HCT116 (cell line): Measurements from ENCODE around the gene CCDC117. TPM values are rescaled to one million over a fixed set of nuclear protein-coding genes. Genes with fewer than 3 reads are reported as not detected.
A peak's percentile ranks its signal among the peaks of the same experiment; 100 is the strongest.

Source experiments
- ATAC-seq: fragments of 200-7000 bp; cut with Tn5 transposase; 2 replicates; pipeline ENCODE4 v1.9.1; 2020; ENCODE audit warnings: mild to moderate bottlenecking, moderate library complexity
- BruUV-seq: library from RNA; stranded (reverse); fragments of 400-500 nt; replicated peaks from 2 replicates; lab custom pipeline; 2021; lab: Mats Ljungman, UMichigan
- CTCF ChIA-PET: fragments of 300-600 bp; sonication (Branson Sonifier 250); formaldehyde crosslinking; loops from one replicate; lab custom pipeline; 2021; ENCODE audit warnings: antibody characterized with exemption; lab: Charles Lee
- POLR2A ChIA-PET: fragments of 300-600, 350-600 bp; sonication (Branson Sonifier 250); formaldehyde crosslinking; loops from one replicate; lab custom pipeline; 2021; ENCODE audit warnings: antibody characterized with exemption; lab: Charles Lee
- RAD21 ChIA-PET, 2 experiments: fragments of 300-600 bp; sonication (Branson Sonifier 250); formaldehyde crosslinking; loops; one replicate each; lab custom pipeline; 2023; ENCODE audit warnings: low total read pairs in 2 of 2; ENCODE audit not compliant: uncharacterized antibody in 2 of 2, unreplicated experiment in 2 of 2, low non-redundant PET in 1 of 2; lab: Charles Lee
- DNase-seq: peaks from one replicate; pipeline ENCODE4 v3.0.0-alpha.2; 2010; ENCODE audit warnings: low read depth, low spot score
- H2AFZ ChIP-seq: fragments of 200-600 bp; shearing (Covaris generic), sonication (generic); 2 replicates; pipeline ENCODE4 v1.6.1; 2017; ENCODE audit warnings: low read depth, mixed run types, mixed read lengths, antibody characterized with exemption, low read length; ENCODE audit not compliant: poor library complexity, severe bottlenecking
- H3K27ac ChIP-seq: 2 replicates; pipeline ENCODE4 v1.5.1; 2012; ENCODE audit warnings: low read depth, low read length
- H3K27me3 ChIP-seq: fragments of 200-600 bp; sonication (generic); 2 replicates; pipeline ENCODE4 v1.6.1; 2016; ENCODE audit warnings: mixed run types, low read length, mixed read lengths; ENCODE audit not compliant: insufficient read depth
- H3K36me3 ChIP-seq, 2 experiments: fragments of 200-500 bp in 1 of 2; fragments of 200-600 bp in 1 of 2; sonication (Bioruptor generic) in 1 of 2; sonication (generic) in 1 of 2; 2 replicates each; pipeline versions ENCODE4 v1.5.1 to v1.6.1; 2014 to 2016; ENCODE audit warnings: low read length in 2 of 2, inconsistent platforms in 1 of 2, mixed read lengths in 1 of 2, mixed run types in 1 of 2; ENCODE audit not compliant: insufficient read depth in 2 of 2, control insufficient read depth in 1 of 2
- H3K4me1 ChIP-seq, 2 experiments: fragments of 200-600 bp in 1 of 2; sonication (generic) in 1 of 2; 2 replicates each; pipeline versions ENCODE4 v1.5.1 to v1.6.1; 2012 to 2017; ENCODE audit warnings: low read length in 2 of 2, inconsistent platforms in 1 of 2, mild to moderate bottlenecking in 1 of 2, mixed read lengths in 1 of 2, mixed run types in 1 of 2, moderate library complexity in 1 of 2; ENCODE audit not compliant: insufficient read depth in 2 of 2, control insufficient read depth in 1 of 2
- H3K4me2 ChIP-seq: fragments of 200-600 bp; sonication (generic); 2 replicates; pipeline ENCODE4 v1.6.1; 2017; ENCODE audit warnings: mixed run types, low read length, mixed read lengths
- H3K4me3 ChIP-seq, 2 experiments: fragments of 200-600 bp in 1 of 2; sonication (generic) in 1 of 2; replicated peaks in 1 of 2; 2 replicates each; pipeline ENCODE4 v1.5.1; 2011 to 2016; ENCODE audit warnings: low read length in 2 of 2, control low read depth in 1 of 2, low read depth in 1 of 2, mild to moderate bottlenecking in 1 of 2, mixed read lengths in 1 of 2, mixed run types in 1 of 2
- H3K79me2 ChIP-seq: fragments of 200-600 bp; sonication (generic); 2 replicates; pipeline ENCODE4 v1.6.1; 2017; ENCODE audit warnings: mild to moderate bottlenecking, mixed run types, low read length, moderate library complexity, mixed read lengths; ENCODE audit not compliant: insufficient read depth
- H3K9ac ChIP-seq: fragments of 200-600 bp; sonication (generic); 2 replicates; pipeline ENCODE4 v1.6.1; 2016; ENCODE audit warnings: low read length, mixed read lengths
- H3K9me2 ChIP-seq: fragments of 200-600 bp; sonication (generic), shearing (Covaris generic); 2 replicates; pipeline ENCODE4 v1.6.1; 2017; ENCODE audit warnings: mixed run types, mild to moderate bottlenecking, moderate library complexity; ENCODE audit not compliant: insufficient read depth
- H3K9me3 ChIP-seq, 2 experiments: fragments of 200-500 bp in 1 of 2; fragments of 200-600 bp in 1 of 2; sonication (Bioruptor generic) in 1 of 2; sonication (generic) in 1 of 2; 2 replicates each; pipeline ENCODE4 v1.6.1; 2014 to 2017; ENCODE audit warnings: low read length in 2 of 2, mixed read lengths in 2 of 2, inconsistent platforms in 1 of 2, low read depth in 1 of 2, mild to moderate bottlenecking in 1 of 2, mixed run types in 1 of 2, moderate library complexity in 1 of 2; ENCODE audit not compliant: control insufficient read depth in 1 of 2, insufficient read depth in 1 of 2
- H4K20me1 ChIP-seq: fragments of 200-600 bp; sonication (generic), shearing (Covaris generic); 2 replicates; pipeline ENCODE4 v1.6.1; 2017; ENCODE audit warnings: mixed run types, mild to moderate bottlenecking, moderate library complexity; ENCODE audit not compliant: insufficient read depth
- EGR1 ChIP-seq: IDR thresholded peaks from 2 replicates; pipeline ENCODE4 v1.6.1; 2012; ENCODE audit warnings: low read depth
- ELF1 ChIP-seq: IDR thresholded peaks from 2 replicates; pipeline ENCODE4 v1.6.1; 2012; ENCODE audit warnings: low read depth, borderline replicate concordance
- FOSL1 ChIP-seq: IDR thresholded peaks from 2 replicates; pipeline ENCODE4 v1.6.1; 2012; ENCODE audit warnings: low read depth
- JUND ChIP-seq: IDR thresholded peaks from 2 replicates; pipeline ENCODE4 v1.6.1; 2012
- MAX ChIP-seq: IDR thresholded peaks from 2 replicates; pipeline ENCODE4 v1.6.1; 2012
- POLR2A ChIP-seq: IDR thresholded peaks from 2 replicates; pipeline ENCODE4 v1.7.0; 2011; ENCODE audit warnings: borderline replicate concordance; ENCODE audit not compliant: insufficient read depth, insufficient read length; ENCODE audit errors: extremely low read depth
- RAD21 ChIP-seq: IDR thresholded peaks from 2 replicates; pipeline ENCODE4 v1.6.1; 2012; ENCODE audit warnings: low read depth, mild to moderate bottlenecking
- SIN3A ChIP-seq: IDR thresholded peaks from 2 replicates; pipeline ENCODE4 v1.6.1; 2012; ENCODE audit warnings: low read depth
- SP1 ChIP-seq: IDR thresholded peaks from 2 replicates; pipeline ENCODE4 v1.6.1; 2012; ENCODE audit warnings: low read depth
- SRF ChIP-seq: IDR thresholded peaks from 2 replicates; pipeline ENCODE4 v1.6.1; 2012; ENCODE audit warnings: low read depth
- TCF7L2 ChIP-seq: IDR thresholded peaks from 2 replicates; pipeline ENCODE4 v1.7.0; 2011; ENCODE audit warnings: borderline replicate concordance, inconsistent platforms; ENCODE audit not compliant: insufficient read depth, insufficient read length; ENCODE audit errors: extremely low read depth
- YY1 ChIP-seq: IDR thresholded peaks from 2 replicates; pipeline ENCODE4 v1.6.1; 2011; ENCODE audit warnings: low read length, low read depth, moderate library complexity, mild to moderate bottlenecking; ENCODE audit not compliant: insufficient replicate concordance; ENCODE audit errors: extremely low read depth
- ZNF274 ChIP-seq: fragments of 200-500 bp; sonication (Bioruptor generic); IDR thresholded peaks from 2 replicates; pipeline ENCODE4 v1.6.1; 2014; ENCODE audit warnings: mild to moderate bottlenecking, low read depth, low read length, inconsistent platforms
- intact Hi-C: fragments of 100-400 bp; cut with micrococcal nuclease; formaldehyde crosslinking; loops from 2 replicates; pipeline ENCODE4 v1.10.0; 2022
- total RNA-seq: library from RNA; stranded (reverse); gene quantifications from one replicate; pipeline ENCODE4 v1.2.1, GENCODE V29; 2021; ENCODE audit not compliant: unreplicated experiment
- TF ChIP-seq, protein P1 (sequence below): IDR thresholded peaks from 2 replicates; pipeline ENCODE4 v1.6.1; 2011; ENCODE audit warnings: mild to moderate bottlenecking, low read length, moderate library complexity; ENCODE audit not compliant: insufficient replicate concordance; ENCODE audit errors: extremely low read depth
- TF ChIP-seq, protein P2 (sequence below): IDR thresholded peaks from 2 replicates; pipeline ENCODE4 v1.6.1; 2012

The CCDC117 gene
- total RNA-seq, 1 experiment from 2014 or later: 22.1 TPM

DNA sequence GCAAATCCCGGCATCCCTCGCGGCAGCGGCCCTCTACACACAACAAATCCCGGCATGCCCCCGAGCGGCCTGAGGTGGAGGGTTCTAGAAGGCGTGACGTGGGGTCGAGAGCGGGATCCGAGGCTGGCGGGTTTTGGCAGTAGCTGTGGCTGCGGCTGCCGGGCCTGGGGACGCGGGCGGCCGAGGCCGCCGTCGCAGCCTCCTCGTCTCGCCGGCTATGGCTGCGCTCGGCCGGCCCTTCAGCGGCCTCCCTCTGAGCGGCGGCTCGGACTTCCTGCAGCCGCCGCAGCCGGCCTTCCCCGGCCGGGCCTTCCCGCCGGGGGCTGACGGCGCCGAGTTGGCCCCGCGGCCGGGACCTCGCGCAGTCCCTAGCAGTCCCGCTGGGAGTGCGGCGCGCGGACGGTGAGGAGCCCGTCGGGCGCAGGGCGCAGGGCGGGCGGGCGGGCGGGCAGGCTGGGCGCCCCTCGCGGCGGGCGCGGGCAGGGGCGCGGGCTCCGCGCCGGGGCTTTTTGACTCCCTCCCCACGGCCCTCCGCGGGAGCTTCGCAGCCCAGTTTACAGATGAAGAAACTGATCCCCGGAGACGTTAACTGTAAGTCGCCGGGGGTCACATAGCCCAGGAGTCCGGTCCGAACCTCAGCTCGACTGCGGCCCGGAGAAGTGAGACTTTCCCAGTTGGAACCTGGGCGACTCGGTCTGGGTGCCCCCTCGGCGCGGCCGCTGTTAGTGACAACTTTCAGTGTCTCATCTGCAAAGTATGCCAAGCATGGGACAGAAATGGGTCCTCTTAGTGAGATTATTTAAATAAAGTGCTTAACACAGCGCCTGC lies at the start of gene CCDC117 (continued):
- TF ChIP-seq, protein P1, sequence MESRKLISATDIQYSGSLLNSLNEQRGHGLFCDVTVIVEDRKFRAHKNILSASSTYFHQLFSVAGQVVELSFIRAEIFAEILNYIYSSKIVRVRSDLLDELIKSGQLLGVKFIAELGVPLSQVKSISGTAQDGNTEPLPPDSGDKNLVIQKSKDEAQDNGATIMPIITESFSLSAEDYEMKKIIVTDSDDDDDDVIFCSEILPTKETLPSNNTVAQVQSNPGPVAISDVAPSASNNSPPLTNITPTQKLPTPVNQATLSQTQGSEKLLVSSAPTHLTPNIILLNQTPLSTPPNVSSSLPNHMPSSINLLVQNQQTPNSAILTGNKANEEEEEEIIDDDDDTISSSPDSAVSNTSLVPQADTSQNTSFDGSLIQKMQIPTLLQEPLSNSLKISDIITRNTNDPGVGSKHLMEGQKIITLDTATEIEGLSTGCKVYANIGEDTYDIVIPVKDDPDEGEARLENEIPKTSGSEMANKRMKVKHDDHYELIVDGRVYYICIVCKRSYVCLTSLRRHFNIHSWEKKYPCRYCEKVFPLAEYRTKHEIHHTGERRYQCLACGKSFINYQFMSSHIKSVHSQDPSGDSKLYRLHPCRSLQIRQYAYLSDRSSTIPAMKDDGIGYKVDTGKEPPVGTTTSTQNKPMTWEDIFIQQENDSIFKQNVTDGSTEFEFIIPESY: peak; percentile 28
- TF ChIP-seq RAD21 (no peak), JUND (no peak), ZNF274 (no peak), SRF (no peak), POLR2A (peak; percentile 79), TCF7L2 (peak; percentile 79)
- TF ChIP-seq, all 23 proteins: peak for 8

DNA sequence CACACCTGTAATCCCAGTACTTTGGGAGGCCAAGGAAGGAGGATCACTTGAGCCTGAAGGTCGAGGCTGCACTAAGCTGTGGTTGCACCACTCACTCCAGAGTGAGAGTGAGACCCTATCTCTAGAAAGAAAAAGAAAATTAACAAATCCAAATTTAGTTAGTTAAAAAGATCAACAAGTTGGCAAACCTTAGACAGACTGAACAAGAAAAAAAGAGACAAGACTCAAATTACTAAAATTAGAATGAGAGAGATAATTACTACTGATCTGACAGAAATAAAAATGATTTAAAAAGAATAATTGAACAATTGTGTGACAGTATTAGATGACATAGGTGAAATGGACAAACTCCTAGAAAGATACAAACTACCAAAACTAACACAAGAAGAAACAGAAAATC lies 44.5 kb upstream of the CCDC117 start:
- Histone ChIP-seq H4K20me1 (no peaks in the 10 kb centered on the region), H3K27me3 (no peaks in the 10 kb centered on the region), H3K4me2 (no peak overlapping the region), H3K27ac (no peak overlapping the region), H3K4me1 (no peaks in the 10 kb centered on the region), H2AFZ (no peak overlapping the region), H3K36me3 (peaks cover 12 to 20% of the 10 kb centered on the region in 2 experiments; a peak in 3 of 4 replicates), H3K9me2 (no peaks in the 10 kb centered on the region), H3K4me3 (no peak overlapping the region), H3K9ac (no peak overlapping the region), H3K9me3 (no peaks in the 10 kb centered on the region), H3K79me2 (peaks cover 24% of the 10 kb centered on the region)
- POLR2A ChIA-PET: no interaction called here
- no TSS peak for BruUV-seq
- RAD21 ChIA-PET: no interaction called here
- ATAC-seq: no peak
- DNase-seq: no peak
- CTCF ChIA-PET: no interaction called here
- TF ChIP-seq, protein P2, sequence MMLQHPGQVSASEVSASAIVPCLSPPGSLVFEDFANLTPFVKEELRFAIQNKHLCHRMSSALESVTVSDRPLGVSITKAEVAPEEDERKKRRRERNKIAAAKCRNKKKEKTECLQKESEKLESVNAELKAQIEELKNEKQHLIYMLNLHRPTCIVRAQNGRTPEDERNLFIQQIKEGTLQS: no peak
- TF ChIP-seq SP1 (no peak), JUND (no peak), RAD21 (no peak), MAX (no peak), TCF7L2 (no peak), SIN3A (no peak), YY1 (no peak), FOSL1 (no peak), EGR1 (no peak), ELF1 (no peak)
- intact Hi-C loops: no loop called here
